Activated CD8-positive, alpha-beta memory T cell treated with anti-CD3 and anti-CD28 coated beads, Interleukin-2, amount 50 U/mL, for 24 hours (primary cell): ENCODE measurements around the gene VIT.

Experiments used
- DNase-seq: peaks from one replicate; pipeline ENCODE4 v3.0.0-alpha.2; 2020; ENCODE audit errors: extremely low read depth

Gene VIT

GRCh38 chr2:36710858-36711515 lies 14.5 kb downstream of the VIT start:
- no peak for DNase-seq

GRCh38 chr2:36711741-36712314 lies 15.3 kb downstream of the VIT start:
- no peak for DNase-seq

- no peak for DNase-seq
These were observed 16.8 kb downstream of the VIT start for GRCh38 chr2:36713310-36713709.

GRCh38 chr2:36716111-36716510 lies 19.6 kb downstream of the VIT start:
- no peak for DNase-seq

GRCh38 chr2:36717603-36718266 lies 21.2 kb downstream of the VIT start:
- no peak for DNase-seq

GRCh38 chr2:36727550-36727949 lies 31.0 kb downstream of the VIT start:
- DNase-seq, result no peak

GRCh38 chr2:36729067-36729466 lies 32.6 kb downstream of the VIT start:
- no peak for DNase-seq

- DNase-seq, result no peak
These were observed 35.6 kb downstream of the VIT start for GRCh38 chr2:36731941-36732672.

GRCh38 chr2:36732673-36733036 lies 36.1 kb downstream of the VIT start:
- no peak for DNase-seq

- DNase-seq, result no peak
These were observed 36.7 kb downstream of the VIT start for GRCh38 chr2:36733215-36733614.

- no peak for DNase-seq
These were observed 37.8 kb downstream of the VIT start for GRCh38 chr2:36734304-36734703.

GRCh38 chr2:36737131-36737750 lies 40.7 kb downstream of the VIT start:
- no peak for DNase-seq

- DNase-seq, result no peak
These were observed 43.6 kb downstream of the VIT start for GRCh38 chr2:36740061-36740460.

GRCh38 chr2:36741188-36741837 lies 44.8 kb downstream of the VIT start:
- DNase-seq, result no peak

GRCh38 chr2:36743954-36744353 lies 47.4 kb downstream of the VIT start:
- DNase-seq, result no peak

GRCh38 chr2:36748166-36748565 lies 51.7 kb downstream of the VIT start:
- DNase-seq, result no peak

- DNase-seq, result no peak
These were observed 53.6 kb downstream of the VIT start for GRCh38 chr2:36750101-36750500.

- no peak for DNase-seq
These were observed 57.3 kb downstream of the VIT start for GRCh38 chr2:36753706-36754221.

GRCh38 chr2:36754578-36754977 lies 58.1 kb downstream of the VIT start:
- DNase-seq, result no peak

- DNase-seq, result no peak
These were observed 59.9 kb downstream of the VIT start for GRCh38 chr2:36756438-36756837.

- no peak for DNase-seq
These were observed 66.4 kb downstream of the VIT start for GRCh38 chr2:36762764-36763490.
